Measurements from ENCODE around the gene MYO16.

DNA sequence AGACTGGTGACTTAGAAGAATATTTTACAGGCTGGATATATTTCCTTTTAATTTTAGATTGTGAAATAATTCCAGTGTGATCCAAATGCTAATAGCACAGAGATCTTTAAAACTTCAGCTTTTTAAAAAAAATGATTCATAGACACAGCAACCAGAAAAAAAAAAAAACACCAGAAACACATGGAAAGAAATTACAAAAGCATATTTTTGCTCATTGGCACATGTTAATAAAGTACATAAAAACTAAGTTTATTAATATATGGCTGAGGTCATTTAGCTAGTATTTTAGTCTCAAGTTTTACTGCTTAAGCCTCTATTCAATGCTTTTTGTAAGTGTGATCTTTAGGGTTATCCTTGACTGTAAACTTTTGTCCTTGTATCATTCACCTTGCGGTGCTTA lies 577 bp downstream of the MYO16 start:
- no peak for TF ChIP-seq ZFX (IDR thresholded peaks at IDR 0.05)
- TF ChIP-seq, protein P1, sequence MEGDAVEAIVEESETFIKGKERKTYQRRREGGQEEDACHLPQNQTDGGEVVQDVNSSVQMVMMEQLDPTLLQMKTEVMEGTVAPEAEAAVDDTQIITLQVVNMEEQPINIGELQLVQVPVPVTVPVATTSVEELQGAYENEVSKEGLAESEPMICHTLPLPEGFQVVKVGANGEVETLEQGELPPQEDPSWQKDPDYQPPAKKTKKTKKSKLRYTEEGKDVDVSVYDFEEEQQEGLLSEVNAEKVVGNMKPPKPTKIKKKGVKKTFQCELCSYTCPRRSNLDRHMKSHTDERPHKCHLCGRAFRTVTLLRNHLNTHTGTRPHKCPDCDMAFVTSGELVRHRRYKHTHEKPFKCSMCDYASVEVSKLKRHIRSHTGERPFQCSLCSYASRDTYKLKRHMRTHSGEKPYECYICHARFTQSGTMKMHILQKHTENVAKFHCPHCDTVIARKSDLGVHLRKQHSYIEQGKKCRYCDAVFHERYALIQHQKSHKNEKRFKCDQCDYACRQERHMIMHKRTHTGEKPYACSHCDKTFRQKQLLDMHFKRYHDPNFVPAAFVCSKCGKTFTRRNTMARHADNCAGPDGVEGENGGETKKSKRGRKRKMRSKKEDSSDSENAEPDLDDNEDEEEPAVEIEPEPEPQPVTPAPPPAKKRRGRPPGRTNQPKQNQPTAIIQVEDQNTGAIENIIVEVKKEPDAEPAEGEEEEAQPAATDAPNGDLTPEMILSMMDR (conservative IDR thresholded peaks at IDR 0.05) = no peak

Measured in C4-2B (cell line).